MM.1S (cell line): ENCODE results near the gene GPSM1.

ENCODE experiments used
- EZH2 ChIP-seq: fragments of 300-600 bp; sonication (generic); optimal IDR thresholded peaks from 2 replicates; pipeline ENCODE3; 2017; ENCODE audit warnings: low read depth, mild to moderate bottlenecking, antibody characterized with exemption, low read length, mixed read lengths
- TF ChIP-seq, protein P1 (sequence below): fragments of 300-600 bp; sonication (generic); IDR thresholded peaks from 2 replicates; pipeline ENCODE4 v1.5.1; 2016; ENCODE audit warnings: antibody characterized with exemption, low read length, mixed read lengths

GRCh38 chr9:136391737-136392537, 64.6 kb downstream of the GPSM1 start:
- TF ChIP-seq, protein P1, sequence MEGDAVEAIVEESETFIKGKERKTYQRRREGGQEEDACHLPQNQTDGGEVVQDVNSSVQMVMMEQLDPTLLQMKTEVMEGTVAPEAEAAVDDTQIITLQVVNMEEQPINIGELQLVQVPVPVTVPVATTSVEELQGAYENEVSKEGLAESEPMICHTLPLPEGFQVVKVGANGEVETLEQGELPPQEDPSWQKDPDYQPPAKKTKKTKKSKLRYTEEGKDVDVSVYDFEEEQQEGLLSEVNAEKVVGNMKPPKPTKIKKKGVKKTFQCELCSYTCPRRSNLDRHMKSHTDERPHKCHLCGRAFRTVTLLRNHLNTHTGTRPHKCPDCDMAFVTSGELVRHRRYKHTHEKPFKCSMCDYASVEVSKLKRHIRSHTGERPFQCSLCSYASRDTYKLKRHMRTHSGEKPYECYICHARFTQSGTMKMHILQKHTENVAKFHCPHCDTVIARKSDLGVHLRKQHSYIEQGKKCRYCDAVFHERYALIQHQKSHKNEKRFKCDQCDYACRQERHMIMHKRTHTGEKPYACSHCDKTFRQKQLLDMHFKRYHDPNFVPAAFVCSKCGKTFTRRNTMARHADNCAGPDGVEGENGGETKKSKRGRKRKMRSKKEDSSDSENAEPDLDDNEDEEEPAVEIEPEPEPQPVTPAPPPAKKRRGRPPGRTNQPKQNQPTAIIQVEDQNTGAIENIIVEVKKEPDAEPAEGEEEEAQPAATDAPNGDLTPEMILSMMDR = no peak
- no peak for TF ChIP-seq EZH2
